Measurements from ENCODE around the gene BASP1.

The BASP1 gene

GRCh38 chr5:17185773-17186172, 31.7 kb upstream of the BASP1 start:
- Histone ChIP-seq H3K4me3 (replicated peaks; ENCODE audit: insufficient read depth, low read length) (no peak overlapping the region), H3K27ac (replicated peaks) (peak overlapping the region; percentile 79), H3K27me3 (ENCODE audit: insufficient read depth, poor library complexity, severe bottlenecking) (no peaks in the 10 kb centered on the region)
- peak; percentile 52 to 83 for DNase-seq (ENCODE audit: low read depth in 1 of 2, low spot score in 1 of 2)
- 0 out of 2 replicates have a peak, but pooled peaks have one; percentile 38 for TF ChIP-seq POLR2AphosphoS5 (IDR thresholded peaks at IDR 0.05; ENCODE audit: low read depth)
- no peak for TF ChIP-seq REST (IDR thresholded peaks at IDR 0.05; ENCODE audit: insufficient replicate concordance, low read depth)

- DNase-seq (ENCODE audit: low read depth in 1 of 2, low spot score in 1 of 2) = no peak
- Histone ChIP-seq H3K27me3 (ENCODE audit: insufficient read depth, poor library complexity, severe bottlenecking) (no peaks in the 10 kb centered on the region), H3K27ac (replicated peaks) (peak overlapping the region; percentile 79), H3K4me3 (replicated peaks; ENCODE audit: insufficient read depth, low read length) (no peak overlapping the region)
- TF ChIP-seq GABPA (IDR thresholded peaks at IDR 0.05; ENCODE audit: low read depth) (no peak), SPI1 (IDR thresholded peaks at IDR 0.05; ENCODE audit: borderline replicate concordance, low read depth) (no peak), POLR2AphosphoS5 (IDR thresholded peaks at IDR 0.05; ENCODE audit: low read depth) (no peak), CTCF (IDR thresholded peaks at IDR 0.05; ENCODE audit: insufficient read depth, low read length) (no peak), REST (IDR thresholded peaks at IDR 0.05; ENCODE audit: insufficient replicate concordance, low read depth) (no peak)
Measured at GRCh38 chr5:17186256-17186655, 31.2 kb upstream of the BASP1 start.

GRCh38 chr5:17187011-17187785, 30.2 kb upstream of the BASP1 start:
- no peak for DNase-seq (ENCODE audit: low read depth in 1 of 2, low spot score in 1 of 2)
- H3K4me3 ChIP-seq (replicated peaks; ENCODE audit: insufficient read depth, low read length) = no peak overlapping the region
- TF ChIP-seq POLR2AphosphoS5 (IDR thresholded peaks at IDR 0.05; ENCODE audit: low read depth) (no peak), REST (IDR thresholded peaks at IDR 0.05; ENCODE audit: insufficient replicate concordance, low read depth) (no peak), GABPA (IDR thresholded peaks at IDR 0.05; ENCODE audit: low read depth) (no peak), SPI1 (IDR thresholded peaks at IDR 0.05; ENCODE audit: borderline replicate concordance, low read depth) (no peak), CTCF (IDR thresholded peaks at IDR 0.05; ENCODE audit: insufficient read depth, low read length) (no peak)
- H3K27me3 ChIP-seq (ENCODE audit: insufficient read depth, poor library complexity, severe bottlenecking) = no peaks in the 10 kb centered on the region
- no peak overlapping the region for H3K27ac ChIP-seq (replicated peaks)
